Stimulated activated CD8-positive, alpha-beta memory T cell treated with anti-CD3 and anti-CD28 coated beads, Interleukin-15, amount 100 ng/mL, for 1 hour (primary cell): ENCODE measurements around the gene GALNT13.

Source experiments
- DNase-seq: peaks from one replicate; pipeline ENCODE4 v3.0.0-alpha.2; 2020; ENCODE audit warnings: low read depth

Gene GALNT13

GRCh38 chr2:153871231-153872221 lies at the start of gene GALNT13:
TSS of gene GALNT13 (plus strand) at chr2:153871922.
- no peak for DNase-seq

DNA sequence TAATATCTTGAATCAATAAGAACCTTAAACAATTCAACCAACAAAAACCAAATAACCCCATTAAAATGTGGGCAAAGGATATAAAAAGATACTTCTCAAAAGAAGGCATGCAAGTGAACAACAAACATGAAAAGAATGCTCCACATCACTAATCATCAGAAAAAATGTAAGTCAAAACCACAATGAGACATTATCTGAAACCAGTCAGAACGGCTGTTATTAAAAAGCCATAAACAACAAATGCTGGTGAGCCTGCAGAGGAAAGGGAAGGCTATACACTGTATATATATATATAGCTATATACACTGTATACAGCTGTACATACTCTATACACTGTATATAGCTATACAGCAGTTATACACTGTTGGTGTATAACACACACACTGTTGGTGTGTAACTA lies 47.8 kb upstream of the GALNT13 start:
- DNase-seq: no peak

- no peak for DNase-seq
Measured at GRCh38 chr2:153828335-153828734, 43.4 kb upstream of the GALNT13 start.

DNA sequence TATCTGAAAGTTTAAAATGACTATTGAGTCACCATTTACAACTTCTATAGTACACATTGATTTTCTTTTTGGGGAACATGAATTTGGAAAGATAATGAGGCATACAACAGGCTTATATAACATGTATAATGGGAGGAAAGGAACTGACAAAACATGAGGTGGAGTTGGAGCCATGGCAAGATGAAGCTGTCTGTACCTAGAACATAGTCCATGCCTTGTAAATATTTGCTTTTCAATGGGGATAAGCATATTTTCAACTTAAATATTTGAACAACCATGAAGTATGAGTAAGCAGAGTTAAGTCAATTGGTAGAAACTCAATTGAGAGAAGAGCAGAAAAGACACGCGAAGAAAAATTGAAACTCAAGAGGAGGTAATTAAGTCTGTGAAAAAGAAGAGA lies 37.1 kb upstream of the GALNT13 start:
- no peak for DNase-seq

- DNase-seq: no peak
Measured at GRCh38 chr2:153858250-153858649, 13.5 kb upstream of the GALNT13 start.

GRCh38 chr2:153864022-153864421 lies 7.7 kb upstream of the GALNT13 start:
- DNase-seq: no peak

GRCh38 chr2:153866595-153866994 lies 5.1 kb upstream of the GALNT13 start:
- DNase-seq: no peak

- no peak for DNase-seq
Measured at GRCh38 chr2:153870308-153870707, 1.4 kb upstream of the GALNT13 start.

DNA sequence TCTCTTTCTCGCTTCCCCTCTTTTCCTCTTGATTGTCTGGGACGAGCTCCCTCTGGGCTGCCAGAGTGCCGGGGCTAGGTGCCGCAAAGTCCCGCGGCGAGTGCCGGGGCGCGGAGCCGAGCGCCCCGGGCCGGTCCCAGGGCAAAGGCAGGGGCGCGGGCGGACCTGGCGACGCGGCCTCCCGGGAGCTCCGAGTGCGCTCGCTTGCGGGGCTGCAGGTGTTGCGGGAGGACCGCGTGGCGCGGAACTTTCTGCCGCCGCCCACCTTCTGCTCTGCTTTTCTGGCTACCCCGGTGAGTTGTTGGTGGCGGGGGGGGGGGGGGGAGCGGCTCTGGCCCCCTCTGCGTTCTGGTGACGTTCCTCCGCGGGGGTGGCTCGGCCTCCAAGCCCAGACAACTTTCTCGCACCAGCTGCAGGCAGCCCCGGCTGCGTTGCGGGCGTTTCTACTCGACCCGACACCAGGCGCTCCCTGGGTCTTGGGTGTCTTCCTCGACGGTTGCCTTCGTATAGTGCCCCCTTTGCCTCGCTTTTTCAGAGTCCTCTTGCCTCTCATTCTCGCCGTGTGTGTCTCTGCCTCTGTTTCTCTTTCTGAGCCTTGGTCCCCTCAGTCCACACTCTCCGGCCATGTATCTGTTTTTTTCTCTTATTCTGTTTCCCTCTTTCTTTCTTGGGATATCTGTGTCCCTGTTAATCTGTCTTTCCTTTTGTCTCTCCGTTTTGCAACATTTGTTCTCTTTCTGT lies 759 bp downstream of the GALNT13 start:
- DNase-seq: no peak

- no peak for DNase-seq
Measured at GRCh38 chr2:153873052-153874048, 1.6 kb downstream of the GALNT13 start.

DNA sequence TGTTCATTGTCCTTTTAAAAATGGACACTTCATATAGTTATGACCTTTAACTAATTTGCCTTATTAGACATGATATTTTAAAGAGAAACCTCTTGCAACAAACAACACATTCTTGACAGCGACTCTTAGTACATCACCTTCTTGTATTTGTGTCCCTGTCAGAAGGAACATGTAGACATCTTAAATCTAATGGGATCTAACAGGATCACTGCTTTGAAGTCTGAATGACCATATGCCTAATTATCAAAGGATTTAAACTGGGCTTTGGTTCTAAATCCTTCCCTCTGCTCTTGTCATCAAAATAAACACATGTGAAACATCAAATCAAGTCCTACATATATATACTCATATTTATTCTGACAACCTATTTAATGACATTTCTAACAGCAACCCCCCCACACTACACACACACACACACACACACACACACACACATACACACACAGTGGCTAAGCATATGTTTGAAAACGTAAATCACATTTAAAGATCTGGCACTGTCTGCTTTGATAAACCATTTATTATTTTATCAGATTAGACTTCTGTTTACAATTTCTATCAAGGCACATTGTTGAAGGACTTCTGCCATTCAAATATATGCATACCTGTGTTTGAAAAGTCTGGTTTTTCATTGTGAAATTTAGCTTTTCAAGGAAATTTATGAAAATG lies 4.2 kb downstream of the GALNT13 start:
- DNase-seq: no peak

DNA sequence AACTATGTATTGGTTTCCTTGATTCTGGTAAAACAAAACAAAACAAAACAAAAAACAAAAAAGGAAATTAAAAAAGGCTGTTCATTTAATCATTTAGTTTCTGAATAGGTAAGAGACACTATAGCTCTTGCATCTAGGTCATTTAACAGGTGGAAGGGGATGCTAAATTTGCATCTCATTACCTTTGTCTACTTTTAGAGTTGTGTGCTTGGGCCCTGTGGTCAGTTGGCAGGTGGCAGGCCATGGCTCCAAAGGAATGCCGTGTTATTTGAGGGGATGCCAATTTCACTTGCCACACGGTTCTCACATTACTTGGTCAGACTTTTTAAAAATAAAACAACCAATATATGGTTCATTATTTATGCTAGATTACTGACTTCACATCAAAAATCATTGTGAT lies 9.2 kb downstream of the GALNT13 start:
- DNase-seq: no peak

GRCh38 chr2:153886833-153887232 lies 15.1 kb downstream of the GALNT13 start:
- DNase-seq: no peak

DNA sequence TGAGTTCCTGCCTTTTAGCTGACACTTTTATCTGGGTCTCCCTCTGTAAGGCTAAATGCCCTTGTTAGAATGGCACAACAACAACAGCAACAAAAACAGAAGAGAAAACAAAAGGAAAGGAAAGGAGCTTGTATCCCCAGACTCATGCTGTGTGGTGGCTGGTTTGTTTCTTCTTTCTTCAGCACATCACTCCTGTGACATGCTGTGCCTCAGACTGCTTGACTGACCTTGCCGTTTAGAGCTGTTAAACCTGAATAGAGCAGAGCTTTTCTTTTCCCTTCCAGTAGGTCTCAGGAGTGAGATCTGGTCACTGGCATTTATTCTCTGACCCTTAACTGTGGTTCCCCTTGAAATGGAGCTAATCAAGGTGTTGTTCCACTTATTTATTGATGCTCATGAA lies 18.9 kb downstream of the GALNT13 start:
- no peak for DNase-seq

DNA sequence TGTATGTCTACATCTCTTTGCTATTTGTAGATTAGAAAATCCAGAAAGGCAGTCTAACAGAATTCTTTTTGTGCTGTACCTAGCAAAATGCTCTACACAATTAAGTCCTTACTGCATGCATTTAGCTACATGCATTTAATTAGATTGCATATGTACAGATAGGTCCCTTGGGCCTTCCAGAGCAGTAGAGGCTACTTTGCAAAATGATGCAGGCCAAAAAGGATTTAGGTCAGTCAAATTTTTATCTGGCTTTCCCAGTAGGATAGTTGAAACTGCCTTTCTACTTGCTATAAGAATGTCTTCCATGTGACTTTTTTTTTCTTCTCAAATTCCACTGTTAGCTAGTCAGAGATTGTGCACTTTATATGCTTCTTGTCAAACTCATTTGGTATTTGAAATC lies 19.3 kb downstream of the GALNT13 start:
- no peak for DNase-seq

DNA sequence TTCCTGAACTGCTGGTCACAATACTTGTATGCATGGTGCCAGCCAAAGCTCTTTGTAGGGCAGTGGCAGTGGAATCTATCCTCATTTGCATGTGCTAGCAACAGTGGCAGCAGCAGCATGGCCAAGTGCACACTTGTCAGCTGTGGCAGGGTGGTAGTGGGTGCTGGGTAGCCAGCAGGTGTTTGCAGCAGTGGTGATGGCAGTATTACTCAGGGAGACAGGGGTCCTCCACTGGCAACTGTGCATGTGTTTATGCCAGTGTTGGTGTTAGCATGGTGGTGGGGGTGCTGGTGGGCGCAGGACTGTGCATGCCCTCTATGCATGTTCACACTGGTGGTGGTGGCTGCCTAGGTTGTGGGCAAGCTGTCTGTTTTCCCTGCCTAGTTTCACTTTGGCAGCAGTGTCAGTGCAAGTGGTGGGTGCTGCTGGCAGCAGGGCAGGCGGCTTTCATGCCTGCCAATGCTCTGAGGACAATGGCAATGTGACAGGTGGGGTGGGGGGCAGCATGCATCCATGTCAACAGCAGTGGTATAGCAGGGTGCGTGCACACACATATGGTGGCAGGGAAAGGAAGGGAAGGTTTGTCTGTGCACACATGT lies 41.2 kb downstream of the GALNT13 start:
- DNase-seq: no peak

- no peak for DNase-seq
Measured at GRCh38 chr2:153917570-153917969, 45.8 kb downstream of the GALNT13 start.

- no peak for DNase-seq
Measured at GRCh38 chr2:153935511-153935910, 63.8 kb downstream of the GALNT13 start.

- no peak for DNase-seq
Measured at GRCh38 chr2:153939124-153939796, 67.5 kb downstream of the GALNT13 start.

DNA sequence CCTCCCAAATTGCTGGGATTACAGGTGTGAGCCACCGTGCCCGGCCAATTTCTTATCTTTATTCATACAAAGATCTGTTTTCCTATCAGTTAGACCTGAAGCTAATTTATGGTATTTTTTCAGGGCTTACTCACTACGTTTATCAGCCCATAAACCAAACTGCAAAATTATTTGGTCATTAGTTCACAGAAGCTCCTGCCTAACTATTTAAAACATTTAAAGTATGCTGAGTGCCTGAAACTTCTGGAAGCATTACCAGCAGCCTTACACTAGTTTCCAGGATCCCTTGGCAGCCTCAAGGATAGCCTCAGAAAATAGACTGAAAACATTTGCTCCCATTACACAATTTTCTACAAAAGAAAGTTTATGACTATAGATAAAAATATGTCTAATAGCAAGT lies 68.8 kb downstream of the GALNT13 start:
- no peak for DNase-seq
